ENCODE measurements around the gene TRIM63. TPM values are rescaled to one million over a fixed set of nuclear protein-coding genes. Genes with fewer than 3 reads are reported as not detected.

Gene TRIM63
- total and polyA plus RNA-seq, 9 of the 15 experiments (the other 6 are each of a cell fraction or from before 2014, with no cell fraction given), result 0.08 to 0.57 (median 0.36) TPM

- TF ChIP-seq ARID4B (CRISPR knock-in tag; IDR thresholded peaks at IDR 0.05) (no peak), BRD9 (IDR thresholded peaks at IDR 0.05; ENCODE audit: low read depth, partially characterized antibody) (peak; percentile 58), TFAP4 (CRISPR knock-in tag; IDR thresholded peaks at IDR 0.05; ENCODE audit: borderline replicate concordance) (no peak), LEF1 (IDR thresholded peaks at IDR 0.05) (peak; percentile 97), NR0B1 (IDR thresholded peaks at IDR 0.05; ENCODE audit: partially characterized antibody) (no peak), TEAD4 (IDR thresholded peaks at IDR 0.05; ENCODE audit: low read length) (peak; percentile 99), TEAD4 (CRISPR knock-in tag; IDR thresholded peaks at IDR 0.05; ENCODE audit: borderline replicate concordance) (no peak), BACH1 (tag; IDR thresholded peaks at IDR 0.05) (peak; percentile 80; the same call in 1 of the 2 replicates), NCOA4 (IDR thresholded peaks at IDR 0.05; ENCODE audit: partially characterized antibody) (no peak), PHF21A (IDR thresholded peaks at IDR 0.05; ENCODE audit: borderline replicate concordance, low read depth) (peak; percentile 90; the same call in 1 of the 2 replicates), DDX20 (tag; IDR thresholded peaks at IDR 0.05; ENCODE audit: low read depth) (0 out of 2 replicates have a peak, but pooled peaks have one; percentile 17), FOXM1 (IDR thresholded peaks at IDR 0.05; ENCODE audit: low read depth) (peak; percentile 95), FOXM1 (CRISPR knock-in tag; IDR thresholded peaks at IDR 0.05; ENCODE audit: low read depth) (0 out of 2 replicates have a peak, but pooled peaks have one; percentile 71), ZNF316 (IDR thresholded peaks at IDR 0.05) (no peak), MTF1 (CRISPR knock-in tag; IDR thresholded peaks at IDR 0.05; ENCODE audit: borderline replicate concordance) (no peak), NFE2L1 (tag; IDR thresholded peaks at IDR 0.05; ENCODE audit: borderline replicate concordance, low read depth) (no peak), TCF7L2 (IDR thresholded peaks at IDR 0.05; ENCODE audit: low read depth, low read length) (no peak), HLTF (IDR thresholded peaks at IDR 0.05) (no peak; the same call in 1 of the 2 replicates), SOX6 (IDR thresholded peaks at IDR 0.05) (peak; percentile 99), ZNF263 (CRISPR knock-in tag; IDR thresholded peaks at IDR 0.05; ENCODE audit: borderline replicate concordance) (peak; percentile 71; the same call in 1 of the 2 replicates)
- TF ChIP-seq, protein P1, sequence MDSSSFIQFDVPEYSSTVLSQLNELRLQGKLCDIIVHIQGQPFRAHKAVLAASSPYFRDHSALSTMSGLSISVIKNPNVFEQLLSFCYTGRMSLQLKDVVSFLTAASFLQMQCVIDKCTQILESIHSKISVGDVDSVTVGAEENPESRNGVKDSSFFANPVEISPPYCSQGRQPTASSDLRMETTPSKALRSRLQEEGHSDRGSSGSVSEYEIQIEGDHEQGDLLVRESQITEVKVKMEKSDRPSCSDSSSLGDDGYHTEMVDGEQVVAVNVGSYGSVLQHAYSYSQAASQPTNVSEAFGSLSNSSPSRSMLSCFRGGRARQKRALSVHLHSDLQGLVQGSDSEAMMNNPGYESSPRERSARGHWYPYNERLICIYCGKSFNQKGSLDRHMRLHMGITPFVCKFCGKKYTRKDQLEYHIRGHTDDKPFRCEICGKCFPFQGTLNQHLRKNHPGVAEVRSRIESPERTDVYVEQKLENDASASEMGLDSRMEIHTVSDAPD (CRISPR knock-in tag; IDR thresholded peaks at IDR 0.05), result no peak
These were observed 3.0 kb upstream of the TRIM63 start (continued) for GRCh38 chr1:26070296-26070962.
